ENCODE measurements around the gene ACTA2.

ACTA2 gene

DNA sequence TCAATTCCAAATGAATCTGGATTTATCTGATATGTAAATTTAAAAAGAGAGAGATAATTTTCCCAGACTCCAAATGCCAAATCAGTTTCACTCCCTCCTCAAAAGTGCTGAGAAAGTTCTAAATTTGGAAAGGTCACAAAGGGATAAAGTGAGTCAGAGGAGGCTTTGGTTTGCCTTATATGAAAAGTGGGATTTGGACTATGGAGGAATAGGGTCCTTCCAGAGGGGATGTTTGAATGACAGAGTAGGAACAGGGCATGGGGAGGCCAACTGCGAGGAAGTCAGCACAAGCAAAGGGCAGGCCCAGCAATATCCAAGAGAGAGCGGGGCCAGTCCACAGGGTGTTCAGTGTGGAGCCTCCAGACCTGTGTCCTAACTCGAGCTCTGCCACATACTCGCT lies 28.2 kb upstream of the ACTA2 start:
- no peak for DNase-seq

DNA sequence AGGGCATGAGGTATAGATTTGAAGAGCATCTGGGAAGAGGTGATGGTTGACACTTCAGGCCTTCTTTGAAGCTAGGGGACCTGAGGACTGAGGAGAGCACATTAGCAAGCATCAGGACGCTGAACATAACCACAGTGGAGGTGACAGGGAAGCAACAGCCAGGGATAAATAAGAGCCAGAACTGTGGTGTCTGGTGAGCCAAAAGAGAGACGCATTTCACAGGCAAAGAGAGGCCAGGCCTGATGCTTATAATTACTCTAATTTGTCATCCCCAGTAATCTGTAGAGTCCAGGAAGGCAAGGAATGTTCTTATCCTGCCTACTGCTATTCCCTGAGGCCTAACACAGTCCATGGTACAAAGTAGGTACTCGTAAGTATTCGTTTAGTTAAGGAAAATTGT lies 27.7 kb upstream of the ACTA2 start:
- no peak for DNase-seq

DNA sequence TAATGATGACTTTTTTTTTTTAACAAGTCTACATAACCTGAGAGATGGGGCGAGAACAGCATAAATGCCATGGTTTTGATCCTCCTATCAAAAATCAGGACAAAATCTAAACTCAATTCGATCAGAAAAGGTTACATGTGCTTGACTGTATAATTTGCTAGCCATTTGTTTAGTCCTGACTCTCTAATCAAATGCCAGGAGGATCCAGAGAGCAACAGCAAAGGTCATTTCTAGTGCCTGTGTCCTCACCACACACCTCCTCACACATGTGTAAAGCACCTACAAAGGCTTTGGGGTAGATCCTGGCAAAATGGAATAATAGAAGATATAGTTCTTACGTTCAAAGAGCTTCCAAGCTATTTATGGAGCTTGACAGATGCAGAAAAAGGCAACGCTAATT lies 27.0 kb upstream of the ACTA2 start:
- DNase-seq: no peak

DNA sequence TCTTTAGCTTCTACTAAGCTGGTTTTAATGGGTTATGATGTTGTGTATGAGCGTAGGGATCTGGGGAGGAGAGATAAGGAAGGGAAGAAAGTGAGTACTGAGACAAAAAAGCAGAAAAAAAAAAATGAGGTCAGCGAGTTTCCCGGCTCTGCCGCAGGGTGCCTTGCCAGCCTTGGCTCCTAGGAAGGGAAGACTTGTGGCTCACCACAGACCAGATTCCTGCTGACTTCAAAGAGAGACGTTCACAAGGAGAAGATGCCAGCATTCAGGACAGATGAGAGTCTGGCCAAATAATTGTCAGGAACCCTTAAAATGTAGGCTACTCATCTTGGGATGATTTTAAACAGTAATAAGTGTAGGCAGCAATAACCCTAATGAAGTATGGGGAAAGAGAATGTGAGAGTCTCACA lies 26.6 kb upstream of the ACTA2 start:
- DNase-seq: no peak

DNA sequence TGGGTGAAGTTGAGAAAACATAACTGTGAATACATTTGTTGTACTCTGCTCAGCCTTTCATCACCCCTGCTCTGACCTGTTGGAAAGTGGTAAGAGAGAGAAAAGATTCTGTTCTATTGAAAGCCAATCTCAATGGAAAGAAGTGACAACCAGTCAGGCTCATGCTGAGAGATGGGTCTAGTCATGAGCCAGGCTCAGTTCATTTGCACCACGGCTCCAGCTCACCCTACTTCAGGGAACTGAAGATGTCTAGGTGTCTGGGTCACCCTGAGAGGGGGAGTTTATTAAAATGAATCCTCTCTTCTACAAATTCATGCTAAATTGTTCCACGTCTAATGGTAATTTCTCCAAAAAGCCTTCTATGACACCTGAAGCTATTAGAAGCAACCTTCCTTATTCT lies 25.9 kb upstream of the ACTA2 start:
- no peak for DNase-seq

DNA sequence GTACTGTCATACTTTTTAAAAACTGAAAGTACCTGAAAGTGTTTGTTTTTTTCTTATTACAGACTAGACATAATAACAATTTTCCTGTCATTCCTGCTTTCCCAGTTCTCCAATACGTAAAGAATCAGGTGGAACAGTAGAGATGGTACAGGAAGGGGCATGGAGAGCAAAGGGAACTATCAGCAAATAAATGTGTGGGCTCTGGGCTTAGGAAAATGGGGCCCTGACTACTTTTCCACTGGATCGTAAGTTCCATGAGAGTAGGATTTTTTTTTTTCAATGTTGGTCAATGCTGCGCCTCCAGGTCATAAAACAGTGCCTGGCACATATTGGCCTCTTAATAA lies 22.8 kb upstream of the ACTA2 start:
- no peak for DNase-seq

DNA sequence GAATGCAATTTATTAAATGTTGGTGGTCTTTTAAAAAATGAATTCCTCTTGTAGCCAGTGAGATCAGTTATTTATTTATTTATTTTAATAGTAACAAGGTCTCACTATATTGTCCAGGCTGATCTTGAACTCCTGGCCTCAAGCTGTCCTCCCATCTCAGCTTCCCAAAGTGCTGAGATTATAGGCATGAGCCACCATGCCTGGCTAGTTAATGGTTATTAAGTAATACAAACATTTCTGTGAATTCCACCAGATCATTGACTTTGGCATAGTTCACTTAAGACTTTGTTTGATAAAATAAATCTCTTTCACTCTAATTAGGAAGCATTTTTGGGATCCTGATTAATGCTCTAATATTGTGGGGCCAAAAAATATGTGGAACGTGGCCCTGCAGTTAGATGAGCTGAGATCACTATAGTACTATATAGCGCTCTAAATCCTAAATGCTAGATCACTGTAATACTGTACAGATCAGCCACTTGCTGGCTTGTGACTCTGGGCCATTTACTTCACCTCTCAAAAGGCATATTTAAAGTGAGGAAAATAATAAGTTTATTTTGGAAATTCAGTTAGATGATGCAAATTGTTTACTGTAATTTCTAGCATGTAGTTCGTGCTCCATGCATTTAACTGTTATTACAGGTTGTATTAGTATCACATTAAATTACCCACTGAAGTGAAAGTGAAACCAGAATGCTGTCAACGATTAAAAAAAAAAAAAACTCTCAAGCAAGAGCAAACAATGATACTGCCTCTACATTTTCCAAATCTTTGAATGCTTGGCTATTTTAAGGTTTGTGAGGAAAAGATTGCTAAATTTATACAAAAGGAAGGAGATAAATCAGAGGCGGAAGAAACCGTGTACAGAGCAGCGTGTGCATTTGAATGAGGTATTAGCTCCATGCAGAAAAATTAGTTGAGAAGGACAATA lies 22.1 kb upstream of the ACTA2 start:
- no peak for DNase-seq

DNA sequence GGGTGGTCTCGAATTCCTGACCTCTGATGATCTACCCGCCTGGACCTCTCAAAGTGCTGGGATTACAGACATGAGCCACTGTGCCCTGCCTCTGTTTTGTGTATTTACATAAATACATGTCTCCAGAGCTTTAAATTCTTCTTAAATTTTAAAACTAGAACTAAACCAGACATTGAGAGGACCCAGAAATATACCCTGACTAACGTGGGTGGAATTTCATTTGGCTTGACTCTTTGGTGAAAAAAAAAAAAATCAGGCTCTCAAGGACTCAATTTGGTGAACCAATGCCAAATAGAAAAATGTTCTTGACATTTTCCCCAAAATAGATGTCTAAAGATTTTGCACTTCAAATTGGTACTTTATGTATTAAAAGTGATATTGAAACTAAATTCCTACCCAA lies 21.4 kb upstream of the ACTA2 start:
- DNase-seq: no peak

DNA sequence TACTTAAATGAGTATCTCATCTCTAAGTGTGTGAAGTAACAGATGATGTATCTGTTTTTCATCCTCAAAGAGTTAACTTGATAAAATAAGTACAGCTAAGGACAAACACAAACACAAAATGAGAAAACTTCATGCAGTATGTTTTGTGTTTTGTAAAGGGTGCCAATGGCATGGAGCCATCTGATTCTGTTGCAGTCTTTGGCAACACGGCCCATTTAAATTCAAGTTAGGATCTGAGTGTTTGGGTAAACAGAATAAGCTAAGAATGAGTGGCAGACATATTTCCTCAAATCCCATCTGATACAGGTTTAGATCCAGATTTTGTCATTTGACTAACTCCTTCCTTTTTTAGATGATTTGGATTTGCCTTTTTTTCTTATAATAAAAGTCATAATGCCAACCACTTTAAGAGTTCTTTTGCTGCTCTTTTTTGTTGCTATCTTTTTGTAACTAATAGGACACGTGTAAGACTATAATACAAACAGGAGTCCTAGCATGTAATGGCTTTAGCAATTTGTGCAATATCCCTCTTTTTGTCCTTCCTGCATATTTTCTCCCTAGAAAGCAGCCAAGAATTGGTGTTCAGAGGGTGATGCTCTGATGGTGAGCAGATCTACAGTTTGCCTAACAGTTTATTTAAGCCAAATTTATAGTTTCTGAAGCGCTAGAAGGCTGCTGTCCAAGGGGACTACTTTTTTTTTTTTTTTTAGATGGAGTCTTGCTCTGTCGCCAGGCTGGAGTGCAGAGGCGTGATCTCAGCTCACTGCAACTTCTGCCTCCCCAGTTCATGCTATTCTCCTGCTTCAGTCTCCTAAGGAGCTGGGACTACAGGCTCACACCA lies 18.9 kb upstream of the ACTA2 start:
- no peak for DNase-seq

DNA sequence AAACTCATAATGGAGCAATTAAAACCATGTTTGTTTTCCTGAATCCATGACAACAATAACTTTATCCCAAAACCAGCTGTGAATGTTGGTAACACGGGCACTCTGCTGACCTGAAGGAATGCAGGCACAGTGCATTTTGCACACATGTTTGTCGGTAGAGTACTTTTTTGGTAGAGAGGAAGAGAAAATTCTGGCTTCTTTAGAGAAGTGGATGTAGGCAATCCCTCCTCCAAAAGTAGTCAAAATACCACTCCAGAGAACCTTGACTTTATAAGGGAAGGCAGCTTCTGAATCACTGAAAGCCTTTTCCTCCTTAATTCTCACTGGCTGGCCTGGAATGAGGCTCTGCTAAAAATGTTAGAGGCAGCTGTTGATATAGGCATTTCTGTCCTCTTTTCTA lies 15.8 kb upstream of the ACTA2 start:
- no peak for DNase-seq

DNA sequence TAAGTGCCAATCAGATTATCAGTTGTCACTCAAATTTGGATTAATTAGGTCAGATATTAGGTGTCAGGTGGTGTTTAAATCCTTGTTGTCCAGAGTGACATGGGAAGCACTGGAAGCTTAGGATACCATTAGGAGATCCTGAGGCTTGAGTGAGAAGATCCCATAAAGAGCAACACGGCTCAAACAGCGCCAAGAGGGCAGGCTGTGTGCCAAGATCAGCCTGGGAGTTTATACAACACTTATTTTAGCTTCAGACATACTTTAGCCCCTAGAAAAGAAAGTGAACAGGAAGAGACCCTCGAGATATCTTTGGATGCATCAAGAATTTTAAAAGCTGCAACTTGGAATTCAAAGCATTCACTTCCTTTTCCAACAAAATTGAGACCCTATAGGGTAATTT lies 14.2 kb upstream of the ACTA2 start:
- DNase-seq: no peak

DNA sequence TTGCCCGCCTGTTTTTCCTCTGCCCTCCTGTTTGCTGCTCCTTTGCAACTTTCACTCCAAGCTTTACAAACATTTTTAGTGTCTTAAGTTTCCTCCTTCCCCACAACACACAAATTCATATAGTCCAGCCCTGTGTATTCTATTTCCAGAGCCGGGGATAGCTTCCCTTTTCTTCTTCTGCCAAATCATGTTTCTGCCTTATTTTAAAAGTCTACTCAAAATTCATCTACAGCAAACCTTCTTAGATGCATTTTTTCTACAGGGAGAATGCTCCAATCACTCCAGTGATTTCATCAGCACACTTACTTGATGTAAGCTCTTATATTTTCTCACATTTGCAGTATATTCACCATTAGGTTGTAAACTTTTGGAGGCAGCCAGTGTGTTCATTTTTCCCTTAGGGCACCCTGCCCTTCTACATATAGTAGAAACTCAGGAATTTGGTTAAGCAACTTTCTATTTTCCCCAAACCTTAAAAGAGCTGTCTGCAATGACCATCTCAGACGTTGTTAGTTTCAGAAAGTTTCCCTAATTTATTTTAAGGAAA lies 12.4 kb upstream of the ACTA2 start:
- no peak for DNase-seq

DNA sequence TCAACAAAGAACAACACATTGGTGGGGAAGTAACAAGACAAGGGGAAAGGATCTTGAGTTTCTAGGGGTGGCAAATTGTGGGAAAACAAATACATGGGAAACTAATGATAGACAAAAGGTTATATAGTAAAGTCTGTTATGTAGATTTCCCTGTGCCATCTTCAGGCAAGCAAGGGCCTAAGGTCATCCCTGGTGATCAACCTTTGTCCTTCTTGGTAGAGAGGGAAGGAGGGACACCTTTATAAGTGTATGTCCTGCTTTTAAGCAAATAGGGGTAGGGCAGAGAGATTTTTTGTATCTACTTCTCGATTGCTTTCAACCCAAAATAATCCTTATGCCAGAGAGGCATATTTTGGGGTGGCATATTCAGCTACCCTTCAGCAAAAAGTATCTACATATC lies 11.8 kb upstream of the ACTA2 start:
- no peak for DNase-seq

DNA sequence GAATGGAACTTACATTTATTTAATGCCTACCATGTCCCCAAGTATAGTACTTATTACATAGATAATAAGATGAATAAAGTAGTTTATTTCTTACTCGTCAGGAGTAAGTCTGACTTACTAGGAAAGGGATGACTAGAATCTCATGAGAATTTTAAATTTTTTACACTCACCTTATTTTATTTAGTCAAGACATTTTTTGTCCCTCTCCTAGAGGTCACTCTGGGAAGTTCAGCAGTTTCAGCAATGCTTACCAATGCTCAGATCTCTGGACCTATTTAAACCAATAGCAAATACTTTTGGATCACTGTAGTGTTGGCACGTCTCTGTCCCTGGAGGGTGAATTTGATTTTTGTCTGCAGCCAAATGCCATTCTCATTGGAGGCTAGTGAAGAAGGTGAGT lies 10.7 kb upstream of the ACTA2 start:
- no peak for DNase-seq

DNA sequence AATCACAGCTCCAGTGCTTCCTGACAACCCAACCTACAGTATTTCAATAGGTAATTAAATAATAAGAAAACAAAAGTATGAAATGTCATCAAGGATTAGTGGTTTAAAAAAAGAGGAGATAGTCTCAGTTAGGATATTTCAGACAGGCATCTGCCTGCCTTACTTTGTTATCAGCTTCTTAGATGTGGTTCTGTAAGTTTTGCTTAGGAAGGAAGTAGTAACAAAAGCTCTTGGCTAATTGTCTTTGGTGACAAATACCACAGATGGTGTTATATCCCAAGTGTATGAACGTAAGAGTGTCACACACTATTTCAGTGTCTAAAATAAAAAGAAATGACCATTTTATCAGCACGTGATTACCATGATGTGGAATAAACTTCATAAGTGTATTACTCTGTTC lies 9.8 kb upstream of the ACTA2 start:
- DNase-seq: no peak

DNA sequence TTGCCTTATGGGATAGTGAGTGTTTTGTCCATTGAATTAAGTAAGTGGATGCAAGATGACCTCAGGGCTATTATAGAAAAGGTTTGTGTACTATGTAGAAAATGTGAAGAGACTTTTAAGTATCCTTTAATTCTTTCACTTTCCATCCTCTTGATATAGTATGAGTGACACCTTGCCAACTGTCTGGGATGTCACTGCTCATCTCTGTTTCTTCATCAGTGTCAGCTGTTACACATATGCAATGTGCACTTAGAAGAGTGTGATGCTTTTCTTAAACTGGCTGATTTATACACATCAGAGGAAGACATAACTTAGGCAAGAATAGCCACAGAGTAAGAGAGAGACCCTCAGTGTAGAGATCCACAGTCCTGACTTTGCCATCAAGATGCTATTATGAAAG lies 8.7 kb upstream of the ACTA2 start:
- no peak for DNase-seq

DNA sequence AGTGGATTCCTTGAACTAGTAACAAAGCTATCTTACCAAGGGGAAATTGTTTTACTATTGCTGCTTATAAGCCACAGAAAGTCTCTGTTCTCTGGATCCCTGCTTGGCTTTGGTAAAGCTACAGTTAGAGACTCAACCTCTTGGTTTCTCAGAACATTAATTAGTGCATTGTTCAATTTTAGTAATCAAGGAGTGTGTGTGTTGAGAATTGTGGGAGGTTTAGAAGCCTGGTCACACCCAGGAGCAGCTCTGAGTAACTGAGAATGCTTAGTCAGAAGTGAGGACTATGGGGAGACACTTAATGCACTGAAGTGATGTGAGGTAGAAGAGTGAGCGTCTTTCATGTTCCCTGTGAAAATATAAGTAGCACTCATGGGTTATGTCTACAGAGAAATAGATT lies 8.2 kb upstream of the ACTA2 start:
- DNase-seq: no peak

DNA sequence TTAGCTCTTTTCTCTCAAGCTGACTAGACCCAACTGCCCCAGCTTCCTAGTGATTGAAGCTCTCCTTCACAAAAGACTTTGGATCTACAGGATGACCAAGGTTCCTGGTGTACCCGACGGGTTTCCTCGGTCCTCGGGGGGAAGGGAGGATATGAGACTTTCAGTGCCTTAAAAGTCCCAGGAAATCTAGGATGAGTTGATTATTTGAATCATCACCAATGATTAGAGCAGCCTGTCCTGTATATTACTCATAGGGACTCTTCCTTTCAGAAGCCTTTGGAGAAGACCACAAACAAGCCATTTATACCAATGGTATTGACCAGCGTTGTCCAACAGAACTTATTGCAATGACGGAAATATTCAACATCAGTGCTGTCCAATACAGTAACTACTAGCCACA lies 6.1 kb upstream of the ACTA2 start:
- no peak for DNase-seq

DNA sequence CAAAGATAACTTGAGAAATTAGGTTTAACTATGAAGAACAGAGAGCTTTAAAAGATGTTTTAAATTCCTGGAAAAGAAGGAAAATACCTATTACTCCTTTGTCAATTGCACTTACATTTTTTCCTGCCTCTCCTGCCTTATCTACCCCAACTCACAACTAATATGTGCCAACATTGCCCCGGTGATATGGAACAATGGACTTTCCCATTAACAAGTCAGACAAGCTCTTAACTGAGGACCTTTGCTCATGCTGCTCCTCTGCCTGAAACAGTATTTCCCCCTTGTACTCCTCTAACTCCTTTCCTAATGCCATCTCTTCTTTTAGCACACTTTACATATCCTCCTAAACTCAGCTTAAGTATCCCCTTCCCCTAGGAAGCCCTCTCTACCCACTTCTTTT lies 4.8 kb upstream of the ACTA2 start:
- no peak for DNase-seq

DNA sequence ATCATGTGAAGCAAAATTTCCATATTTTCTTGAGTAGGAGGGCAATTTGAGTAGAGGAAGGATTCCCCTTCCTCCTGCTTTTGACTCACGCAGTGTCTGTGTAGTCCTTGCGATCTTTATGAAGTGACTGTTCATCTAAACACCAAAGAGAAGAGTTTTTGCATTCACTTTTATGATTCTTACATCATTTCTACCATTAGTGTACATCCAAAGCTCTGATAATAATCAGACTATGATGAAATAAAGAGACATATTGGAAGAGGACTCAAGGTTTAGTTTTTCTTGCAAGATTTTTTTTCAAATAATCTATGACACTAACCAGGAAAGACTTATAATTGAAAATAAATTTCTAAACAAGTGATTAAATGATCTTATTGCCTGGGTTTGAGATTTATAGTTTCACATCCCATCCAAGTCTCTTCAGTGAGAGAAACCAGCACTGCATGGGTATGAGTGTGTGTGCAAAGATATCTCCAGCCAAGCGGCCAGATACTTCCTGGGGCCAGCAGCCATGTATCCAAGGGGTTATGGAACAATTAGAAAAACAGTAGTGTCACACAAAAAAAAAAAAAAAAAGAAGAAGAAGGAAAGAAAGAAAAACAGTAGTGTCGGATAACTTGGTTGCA lies 2.0 kb upstream of the ACTA2 start:
- no peak for DNase-seq

DNA sequence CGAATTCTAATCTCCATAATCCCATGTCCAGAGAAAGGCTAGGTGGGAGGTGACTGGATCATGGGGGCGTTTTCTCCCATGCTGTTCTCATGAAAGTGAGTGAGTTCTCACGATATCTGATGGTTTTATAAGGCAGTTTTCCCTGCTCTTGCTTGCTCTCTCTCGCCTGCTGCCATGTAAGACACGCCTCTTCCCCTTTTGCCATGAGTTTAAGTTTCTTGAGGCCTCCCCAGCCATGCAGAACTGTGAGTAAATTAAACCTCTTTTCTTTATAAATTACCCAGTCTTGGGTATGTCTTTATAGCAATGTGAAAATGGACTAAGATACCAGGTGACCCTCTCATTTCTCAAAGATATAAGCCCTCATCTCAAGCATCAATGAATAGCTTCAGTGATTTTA lies 1.1 kb upstream of the ACTA2 start:
- no peak for DNase-seq

DNA sequence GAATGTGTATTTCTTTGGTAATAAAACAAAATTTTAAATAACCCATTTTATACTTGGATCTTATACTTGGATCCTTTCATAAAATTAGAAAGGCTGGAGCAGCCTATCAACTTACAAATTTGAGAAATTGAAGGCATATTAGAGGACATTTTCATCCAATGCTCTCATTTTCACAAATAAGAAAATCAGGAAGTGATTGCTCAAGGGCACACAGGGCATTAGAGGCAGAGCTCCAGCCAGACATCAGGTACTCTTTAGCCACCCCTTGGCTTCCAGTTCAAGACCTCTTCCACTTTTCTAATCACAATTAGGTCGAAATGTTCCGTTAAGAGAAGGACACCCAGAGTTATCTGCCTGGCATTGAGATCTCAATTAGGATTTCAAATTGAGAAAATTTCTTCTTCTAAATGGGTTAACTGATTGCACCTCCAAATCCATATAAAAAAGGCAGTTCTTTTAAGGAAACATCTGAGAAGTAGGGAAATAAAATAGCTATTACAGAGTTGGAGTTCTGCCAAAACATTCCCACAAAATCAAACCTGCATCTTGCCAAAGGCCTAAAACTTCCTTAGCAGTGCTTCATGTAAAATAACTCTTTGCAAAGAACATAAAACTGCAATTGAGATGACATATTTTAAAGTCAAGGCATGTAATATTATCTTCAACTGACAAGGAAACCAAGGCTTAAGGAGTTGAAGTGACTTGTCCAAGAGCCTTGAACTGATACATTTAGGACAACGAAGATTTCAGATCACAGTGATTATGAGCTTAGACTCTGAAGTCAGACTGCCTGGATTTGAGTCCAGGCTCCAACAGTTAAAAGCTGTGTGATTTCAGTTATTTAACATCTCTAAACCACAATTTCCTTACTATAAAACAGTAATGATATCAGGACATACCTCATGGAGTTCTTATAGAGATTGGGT lies 2.4 kb downstream of the ACTA2 start:
- DNase-seq: no peak

DNA sequence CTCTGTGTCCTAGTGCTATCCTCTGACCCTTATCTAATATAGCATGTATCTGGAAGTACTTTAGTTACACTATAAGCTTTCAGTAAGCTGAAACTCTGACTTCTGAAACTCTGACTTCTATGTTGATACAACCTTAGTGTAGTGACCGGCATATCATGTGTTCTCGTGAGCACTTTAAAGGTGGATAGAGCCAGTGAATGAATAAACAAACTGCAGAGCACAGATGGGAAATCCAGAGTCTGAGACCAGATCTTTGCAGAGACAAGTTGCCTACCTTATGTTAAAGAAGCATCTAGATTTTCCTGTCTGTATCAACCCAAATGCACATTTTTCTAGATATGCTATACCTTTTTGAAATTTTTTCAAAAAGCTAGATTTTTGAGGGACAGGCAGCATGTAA lies 3.5 kb downstream of the ACTA2 start:
- no peak for DNase-seq
